HEK293 (cell line): ENCODE data around the gene COL25A1.

Experiments used
- GLI2 ChIP-seq: fragments of 450-650 bp; formaldehyde crosslinking; IDR thresholded peaks from 2 replicates; pipeline ENCODE4; 2017; ENCODE audit warnings: missing biosample characterization, missing genetic modification characterization, low read depth, borderline replicate concordance
- GLI4 ChIP-seq: fragments of 450-650 bp; formaldehyde crosslinking; IDR thresholded peaks from 2 replicates; pipeline ENCODE4 v1.5.1; 2016; ENCODE audit warnings: missing biosample characterization, missing genetic modification characterization
- HIC1 ChIP-seq: fragments of 450-650 bp; formaldehyde crosslinking; IDR thresholded peaks from 2 replicates; pipeline ENCODE4 v1.5.1; 2016; ENCODE audit warnings: missing biosample characterization, missing genetic modification characterization
- KLF16 ChIP-seq: fragments of 450-650 bp; formaldehyde crosslinking; IDR thresholded peaks from 2 replicates; pipeline ENCODE4 v1.5.1; 2017; ENCODE audit warnings: missing biosample characterization, missing genetic modification characterization
- MEIS1 ChIP-seq: sonication (generic); formaldehyde crosslinking; IDR thresholded peaks from 2 replicates; pipeline ENCODE4 v1.8.1; 2022; ENCODE audit warnings: missing genetic modification reagents, mild to moderate bottlenecking, borderline replicate concordance
- MYNN ChIP-seq: fragments of 450-650 bp; formaldehyde crosslinking; IDR thresholded peaks from 2 replicates; pipeline ENCODE4 v1.5.1; 2016; ENCODE audit warnings: missing biosample characterization, missing genetic modification characterization, borderline replicate concordance
- OVOL3 ChIP-seq: fragments of 450-650 bp; formaldehyde crosslinking; IDR thresholded peaks from 2 replicates; pipeline ENCODE4 v1.5.1; 2016; ENCODE audit warnings: missing biosample characterization, missing genetic modification characterization
- PBX3 ChIP-seq: sonication (generic); formaldehyde crosslinking; IDR thresholded peaks from 2 replicates; pipeline ENCODE4 v1.8.1; 2022; ENCODE audit warnings: mild to moderate bottlenecking, moderate library complexity, missing genetic modification reagents
- SP7 ChIP-seq: fragments of 450-650 bp; formaldehyde crosslinking; IDR thresholded peaks from 2 replicates; pipeline ENCODE4 v1.5.1; 2016; ENCODE audit warnings: missing biosample characterization, missing genetic modification characterization
- ZBTB11 ChIP-seq: fragments of 450-650 bp; formaldehyde crosslinking; conservative IDR thresholded peaks from 2 replicates; pipeline ENCODE4 v1.5.1; 2016; ENCODE audit warnings: low read depth, missing biosample characterization, missing genetic modification characterization
- ZNF132 ChIP-seq: fragments of 450-650 bp; formaldehyde crosslinking; IDR thresholded peaks from 2 replicates; pipeline ENCODE4 v1.5.1; 2017; ENCODE audit warnings: missing biosample characterization, missing genetic modification characterization, borderline replicate concordance
- ZNF211 ChIP-seq: fragments of 450-650 bp; formaldehyde crosslinking; IDR thresholded peaks from 2 replicates; pipeline ENCODE4 v1.5.1; 2016; ENCODE audit warnings: low read depth, missing biosample characterization, missing genetic modification characterization
- ZNF239 ChIP-seq: fragments of 450-650 bp; formaldehyde crosslinking; IDR thresholded peaks from 2 replicates; pipeline ENCODE4 v1.5.1; 2016; ENCODE audit warnings: missing biosample characterization, missing genetic modification characterization
- ZNF398 ChIP-seq: fragments of 450-650 bp; formaldehyde crosslinking; IDR thresholded peaks from 2 replicates; pipeline ENCODE4 v1.5.1; 2017; ENCODE audit warnings: missing biosample characterization, missing genetic modification characterization
- ZNF48 ChIP-seq: fragments of 450-650 bp; formaldehyde crosslinking; IDR thresholded peaks from 2 replicates; pipeline ENCODE4 v1.5.1; 2016; ENCODE audit warnings: missing biosample characterization, missing genetic modification characterization
- ZNF501 ChIP-seq: fragments of 450-650 bp; formaldehyde crosslinking; IDR thresholded peaks from 2 replicates; pipeline ENCODE4 v1.5.1; 2016; ENCODE audit warnings: missing biosample characterization, missing genetic modification characterization
- ZNF544 ChIP-seq: fragments of 450-650 bp; formaldehyde crosslinking; IDR thresholded peaks from 2 replicates; pipeline ENCODE4 v1.5.0; 2017; ENCODE audit warnings: missing biosample characterization, missing genetic modification characterization
- ZNF548 ChIP-seq: fragments of 450-650 bp; formaldehyde crosslinking; IDR thresholded peaks from 2 replicates; pipeline ENCODE4 v1.5.1; 2016; ENCODE audit warnings: missing biosample characterization, missing genetic modification characterization
- ZNF555 ChIP-seq: fragments of 450-650 bp; formaldehyde crosslinking; conservative IDR thresholded peaks from 2 replicates; pipeline ENCODE4 v1.5.1; 2017; ENCODE audit warnings: missing biosample characterization, mild to moderate bottlenecking, missing genetic modification characterization, inconsistent platforms
- ZNF610 ChIP-seq: fragments of 450-650 bp; formaldehyde crosslinking; IDR thresholded peaks from 2 replicates; pipeline ENCODE4 v1.5.1; 2016; ENCODE audit warnings: missing biosample characterization, missing genetic modification characterization, borderline replicate concordance
- ZNF658 ChIP-seq: fragments of 450-650 bp; formaldehyde crosslinking; IDR thresholded peaks from 2 replicates; pipeline ENCODE4; 2016; ENCODE audit warnings: missing biosample characterization, missing genetic modification characterization
- ZNF670 ChIP-seq: fragments of 450-650 bp; formaldehyde crosslinking; IDR thresholded peaks from 2 replicates; pipeline ENCODE4 v1.5.1; 2016; ENCODE audit warnings: missing biosample characterization, missing genetic modification characterization, low read depth
- ZNF677 ChIP-seq: fragments of 450-650 bp; IDR thresholded peaks from 2 replicates; pipeline ENCODE4 v1.5.0; 2018; ENCODE audit warnings: missing biosample characterization, mild to moderate bottlenecking, missing genetic modification characterization, moderate library complexity
- ZNF707 ChIP-seq: fragments of 450-650 bp; formaldehyde crosslinking; IDR thresholded peaks from 2 replicates; pipeline ENCODE4 v1.5.1; 2016; ENCODE audit warnings: missing biosample characterization, missing genetic modification characterization
- ZNF76 ChIP-seq: fragments of 450-650 bp; formaldehyde crosslinking; IDR thresholded peaks from 2 replicates; pipeline ENCODE4; 2016; ENCODE audit warnings: low read depth, missing biosample characterization, missing genetic modification characterization, borderline replicate concordance
- ZNF792 ChIP-seq: fragments of 450-650 bp; formaldehyde crosslinking; IDR thresholded peaks from 2 replicates; pipeline ENCODE4 v1.5.1; 2016; ENCODE audit warnings: missing biosample characterization, missing genetic modification characterization
- ZNF830 ChIP-seq: fragments of 450-650 bp; IDR thresholded peaks from 2 replicates; pipeline ENCODE4 v1.5.0; 2018; ENCODE audit warnings: missing biosample characterization, missing genetic modification characterization, low read depth, mild to moderate bottlenecking, moderate library complexity
- ZNF843 ChIP-seq: fragments of 450-650 bp; formaldehyde crosslinking; IDR thresholded peaks from 2 replicates; pipeline ENCODE4 v1.5.1; 2016; ENCODE audit warnings: missing biosample characterization, missing genetic modification characterization
- TF ChIP-seq, protein P1 (sequence below): fragments of 450-650 bp; formaldehyde crosslinking; IDR thresholded peaks from 2 replicates; pipeline ENCODE4 v1.5.1; 2017; ENCODE audit warnings: missing biosample characterization, missing genetic modification characterization
- TF ChIP-seq, protein P2 (sequence below): fragments of 450-650 bp; IDR thresholded peaks from 2 replicates; pipeline ENCODE4 v1.5.1; 2018; ENCODE audit warnings: missing biosample characterization, mild to moderate bottlenecking, missing genetic modification characterization

Gene COL25A1

GRCh38 chr4:108941904-108942430 lies 360.5 kb downstream of the COL25A1 start (continued):
- TF ChIP-seq ZBTB11 (tag by site-specific recombination) (no peak), ZNF670 (tag by site-specific recombination) (no peak), GLI2 (peak; percentile 96), ZNF792 (tag by site-specific recombination) (no peak), ZNF610 (no peak), OVOL3 (no peak), ZNF830 (tag by site-specific recombination) (no peak), ZNF211 (tag by site-specific recombination) (no peak), ZNF677 (tag by site-specific recombination) (no peak), ZNF76 (tag by site-specific recombination) (peak; percentile 41; the same call in 1 of the 2 replicates), ZNF544 (tag by site-specific recombination) (no peak), PBX3 (CRISPR knock-in tag) (no peak), ZNF239 (no peak), ZNF658 (no peak), HIC1 (no peak; the same call in 1 of the 2 replicates), KLF16 (tag by site-specific recombination) (0 out of 2 replicates have a peak, but pooled peaks have one; percentile 39), ZNF48 (tag by site-specific recombination) (no peak), ZNF548 (no peak), ZNF501 (tag by site-specific recombination) (peak; percentile 77), MEIS1 (CRISPR knock-in tag) (no peak), ZNF843 (tag by site-specific recombination) (peak; percentile 94), SP7 (tag by site-specific recombination) (peak; percentile 98), GLI4 (no peak), ZNF707 (no peak), ZNF398 (tag by site-specific recombination) (no peak), ZNF555 (tag by site-specific recombination) (no peak), MYNN (tag by site-specific recombination) (no peak), ZNF132 (no peak)
- TF ChIP-seq, protein P1, sequence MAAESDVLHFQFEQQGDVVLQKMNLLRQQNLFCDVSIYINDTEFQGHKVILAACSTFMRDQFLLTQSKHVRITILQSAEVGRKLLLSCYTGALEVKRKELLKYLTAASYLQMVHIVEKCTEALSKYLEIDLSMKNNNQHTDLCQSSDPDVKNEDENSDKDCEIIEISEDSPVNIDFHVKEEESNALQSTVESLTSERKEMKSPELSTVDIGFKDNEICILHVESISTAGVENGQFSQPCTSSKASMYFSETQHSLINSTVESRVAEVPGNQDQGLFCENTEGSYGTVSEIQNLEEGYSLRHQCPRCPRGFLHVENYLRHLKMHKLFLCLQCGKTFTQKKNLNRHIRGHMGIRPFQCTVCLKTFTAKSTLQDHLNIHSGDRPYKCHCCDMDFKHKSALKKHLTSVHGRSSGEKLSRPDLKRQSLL (tag by site-specific recombination), result no peak
- TF ChIP-seq, protein P2, sequence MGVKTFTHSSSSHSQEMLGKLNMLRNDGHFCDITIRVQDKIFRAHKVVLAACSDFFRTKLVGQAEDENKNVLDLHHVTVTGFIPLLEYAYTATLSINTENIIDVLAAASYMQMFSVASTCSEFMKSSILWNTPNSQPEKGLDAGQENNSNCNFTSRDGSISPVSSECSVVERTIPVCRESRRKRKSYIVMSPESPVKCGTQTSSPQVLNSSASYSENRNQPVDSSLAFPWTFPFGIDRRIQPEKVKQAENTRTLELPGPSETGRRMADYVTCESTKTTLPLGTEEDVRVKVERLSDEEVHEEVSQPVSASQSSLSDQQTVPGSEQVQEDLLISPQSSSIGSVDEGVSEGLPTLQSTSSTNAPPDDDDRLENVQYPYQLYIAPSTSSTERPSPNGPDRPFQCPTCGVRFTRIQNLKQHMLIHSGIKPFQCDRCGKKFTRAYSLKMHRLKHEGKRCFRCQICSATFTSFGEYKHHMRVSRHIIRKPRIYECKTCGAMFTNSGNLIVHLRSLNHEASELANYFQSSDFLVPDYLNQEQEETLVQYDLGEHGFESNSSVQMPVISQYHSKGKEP (tag by site-specific recombination), result peak; percentile 96
